Measurements from ENCODE around the gene APBA2.

The APBA2 gene

GRCh38 chr15:29005931-29006330 lies 120.2 kb downstream of the APBA2 start:
- TF ChIP-seq, protein P1, sequence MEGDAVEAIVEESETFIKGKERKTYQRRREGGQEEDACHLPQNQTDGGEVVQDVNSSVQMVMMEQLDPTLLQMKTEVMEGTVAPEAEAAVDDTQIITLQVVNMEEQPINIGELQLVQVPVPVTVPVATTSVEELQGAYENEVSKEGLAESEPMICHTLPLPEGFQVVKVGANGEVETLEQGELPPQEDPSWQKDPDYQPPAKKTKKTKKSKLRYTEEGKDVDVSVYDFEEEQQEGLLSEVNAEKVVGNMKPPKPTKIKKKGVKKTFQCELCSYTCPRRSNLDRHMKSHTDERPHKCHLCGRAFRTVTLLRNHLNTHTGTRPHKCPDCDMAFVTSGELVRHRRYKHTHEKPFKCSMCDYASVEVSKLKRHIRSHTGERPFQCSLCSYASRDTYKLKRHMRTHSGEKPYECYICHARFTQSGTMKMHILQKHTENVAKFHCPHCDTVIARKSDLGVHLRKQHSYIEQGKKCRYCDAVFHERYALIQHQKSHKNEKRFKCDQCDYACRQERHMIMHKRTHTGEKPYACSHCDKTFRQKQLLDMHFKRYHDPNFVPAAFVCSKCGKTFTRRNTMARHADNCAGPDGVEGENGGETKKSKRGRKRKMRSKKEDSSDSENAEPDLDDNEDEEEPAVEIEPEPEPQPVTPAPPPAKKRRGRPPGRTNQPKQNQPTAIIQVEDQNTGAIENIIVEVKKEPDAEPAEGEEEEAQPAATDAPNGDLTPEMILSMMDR (IDR thresholded peaks at IDR 0.05; ENCODE audit: borderline replicate concordance, extremely low read depth, low read length, poor library complexity, severe bottlenecking) = no peak
- TF ChIP-seq EZH2 (IDR thresholded peaks at IDR 0.05; ENCODE audit: borderline replicate concordance, low read depth, low read length, severe bottlenecking) = no peak
- no peak overlapping the region for H2AFZ ChIP-seq (ENCODE audit: low read depth, low read length)
- H3K4me3 ChIP-seq (ENCODE audit: low read depth in 1 of 2, low read length in 2 of 2) = no peak overlapping the region
- H3K4me2 ChIP-seq (ENCODE audit: insufficient read depth, low read length) = no peak overlapping the region
- H3K9me3 ChIP-seq (ENCODE audit: insufficient read depth, low read length, severe bottlenecking) = no peaks in the 10 kb centered on the region
- no peak overlapping the region for H3K9ac ChIP-seq (ENCODE audit: low read depth, low read length)
- ATAC-seq (ENCODE audit: insufficient read depth, low read depth) (no peak), DNase-seq (no peak)
- H3K27me3 ChIP-seq (ENCODE audit: insufficient read depth, low read length, poor library complexity) = no peaks in the 10 kb centered on the region
- no peaks in the 10 kb centered on the region for H3K36me3 ChIP-seq (ENCODE audit: insufficient read depth, low read length)
- no peaks in the 10 kb centered on the region for H4K20me1 ChIP-seq (ENCODE audit: insufficient read depth, low read length)
- no peak overlapping the region for H3K27ac ChIP-seq (ENCODE audit: low read length)
- no peaks in the 10 kb centered on the region for H3K79me2 ChIP-seq (ENCODE audit: insufficient read depth, low read length)
- no peaks in the 10 kb centered on the region for H3K4me1 ChIP-seq (ENCODE audit: insufficient read depth, low read length)

- no peak for ATAC-seq (ENCODE audit: insufficient read depth, low read depth)
- Histone ChIP-seq H3K9me3 (ENCODE audit: insufficient read depth, low read length, severe bottlenecking) (no peaks in the 10 kb centered on the region), H3K79me2 (ENCODE audit: insufficient read depth, low read length) (no peaks in the 10 kb centered on the region), H3K4me1 (ENCODE audit: insufficient read depth, low read length) (no peaks in the 10 kb centered on the region), H3K36me3 (ENCODE audit: insufficient read depth, low read length) (no peaks in the 10 kb centered on the region), H2AFZ (ENCODE audit: low read depth, low read length) (no peak overlapping the region), H4K20me1 (ENCODE audit: insufficient read depth, low read length) (no peaks in the 10 kb centered on the region), H3K9ac (ENCODE audit: low read depth, low read length) (no peak overlapping the region), H3K27ac (ENCODE audit: low read length) (no peak overlapping the region), H3K4me2 (ENCODE audit: insufficient read depth, low read length) (no peak overlapping the region), H3K4me3 (ENCODE audit: low read depth in 1 of 2, low read length in 2 of 2) (no peak overlapping the region), H3K27me3 (ENCODE audit: insufficient read depth, low read length, poor library complexity) (no peaks in the 10 kb centered on the region)
- TF ChIP-seq, protein P1 (IDR thresholded peaks at IDR 0.05; ENCODE audit: borderline replicate concordance, extremely low read depth, low read length, poor library complexity, severe bottlenecking) = no peak
- no peak for TF ChIP-seq EZH2 (IDR thresholded peaks at IDR 0.05; ENCODE audit: borderline replicate concordance, low read depth, low read length, severe bottlenecking)
- DNase-seq = no peak
Observed at GRCh38 chr15:29008846-29009245, 123.1 kb downstream of the APBA2 start.

DNA sequence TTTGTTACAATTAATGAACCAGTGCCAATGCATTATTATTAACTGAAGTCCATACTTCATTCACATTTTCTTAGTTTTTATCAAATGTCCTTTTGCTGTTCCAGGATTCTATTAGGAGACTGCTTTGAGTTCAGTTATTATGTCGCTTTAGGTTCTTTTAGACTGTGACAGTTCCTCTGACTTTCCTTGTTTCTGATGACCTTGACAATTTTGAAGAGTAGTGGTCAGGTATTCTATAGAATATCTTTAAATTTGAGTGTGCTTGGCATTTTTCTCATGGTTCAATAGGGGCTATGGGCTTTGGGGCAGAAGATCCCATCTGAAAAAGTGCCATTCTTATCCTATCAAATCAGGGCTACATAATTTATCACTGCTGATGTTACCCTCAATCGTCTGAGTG lies 126.3 kb downstream of the APBA2 start:
- Histone ChIP-seq H3K4me2 (ENCODE audit: insufficient read depth, low read length) (no peak overlapping the region), H4K20me1 (ENCODE audit: insufficient read depth, low read length) (no peaks in the 10 kb centered on the region), H3K9ac (ENCODE audit: low read depth, low read length) (no peak overlapping the region), H3K27me3 (ENCODE audit: insufficient read depth, low read length, poor library complexity) (no peaks in the 10 kb centered on the region), H2AFZ (ENCODE audit: low read depth, low read length) (no peak overlapping the region), H3K4me1 (ENCODE audit: insufficient read depth, low read length) (no peaks in the 10 kb centered on the region), H3K79me2 (ENCODE audit: insufficient read depth, low read length) (no peaks in the 10 kb centered on the region), H3K4me3 (ENCODE audit: low read depth in 1 of 2, low read length in 2 of 2) (no peak overlapping the region), H3K9me3 (ENCODE audit: insufficient read depth, low read length, severe bottlenecking) (no peaks in the 10 kb centered on the region), H3K27ac (ENCODE audit: low read length) (no peak overlapping the region), H3K36me3 (ENCODE audit: insufficient read depth, low read length) (no peaks in the 10 kb centered on the region)
- TF ChIP-seq, protein P1 (IDR thresholded peaks at IDR 0.05; ENCODE audit: borderline replicate concordance, extremely low read depth, low read length, poor library complexity, severe bottlenecking) = no peak
- no peak for TF ChIP-seq EZH2 (IDR thresholded peaks at IDR 0.05; ENCODE audit: borderline replicate concordance, low read depth, low read length, severe bottlenecking)
- ATAC-seq (ENCODE audit: insufficient read depth, low read depth) (no peak), DNase-seq (no peak)

DNA sequence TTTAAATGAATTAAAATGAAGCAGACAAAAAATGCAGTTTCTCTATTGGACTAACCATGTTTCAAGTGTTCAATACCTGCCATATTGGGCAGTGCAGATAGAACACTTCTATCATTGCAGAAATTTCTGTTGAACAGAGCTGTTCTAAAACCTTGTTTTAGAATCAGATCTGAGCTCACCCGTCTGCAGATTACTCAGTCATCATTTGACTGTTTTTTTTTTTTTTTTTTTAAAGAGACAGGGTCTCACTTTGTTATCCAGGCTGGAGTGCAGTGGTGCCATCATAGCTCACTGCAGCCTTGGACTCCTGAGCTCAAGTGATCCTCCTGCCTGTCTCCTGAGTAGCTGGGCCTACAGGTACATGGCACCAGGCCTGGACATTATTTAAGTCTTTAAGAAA lies 128.7 kb downstream of the APBA2 start:
- no peak for DNase-seq
- H3K27ac ChIP-seq (ENCODE audit: low read length) = no peak overlapping the region
- no peaks in the 10 kb centered on the region for H3K79me2 ChIP-seq (ENCODE audit: insufficient read depth, low read length)
- no peak overlapping the region for H2AFZ ChIP-seq (ENCODE audit: low read depth, low read length)
- no peaks in the 10 kb centered on the region for H3K27me3 ChIP-seq (ENCODE audit: insufficient read depth, low read length, poor library complexity)
- H3K4me1 ChIP-seq (ENCODE audit: insufficient read depth, low read length) = no peaks in the 10 kb centered on the region
- no peak overlapping the region for H3K4me2 ChIP-seq (ENCODE audit: insufficient read depth, low read length)
- no peaks in the 10 kb centered on the region for H3K9me3 ChIP-seq (ENCODE audit: insufficient read depth, low read length, severe bottlenecking)
- no peaks in the 10 kb centered on the region for H4K20me1 ChIP-seq (ENCODE audit: insufficient read depth, low read length)
- H3K4me3 ChIP-seq (ENCODE audit: low read depth in 1 of 2, low read length in 2 of 2) = no peak overlapping the region
- no peak overlapping the region for H3K9ac ChIP-seq (ENCODE audit: low read depth, low read length)
- TF ChIP-seq, protein P1 (IDR thresholded peaks at IDR 0.05; ENCODE audit: borderline replicate concordance, extremely low read depth, low read length, poor library complexity, severe bottlenecking) = no peak
- no peak for TF ChIP-seq EZH2 (IDR thresholded peaks at IDR 0.05; ENCODE audit: borderline replicate concordance, low read depth, low read length, severe bottlenecking)
- no peak for ATAC-seq (ENCODE audit: insufficient read depth, low read depth)
- H3K36me3 ChIP-seq (ENCODE audit: insufficient read depth, low read length) = no peaks in the 10 kb centered on the region

Data from DND-41 (cell line).